Glomerular visceral epithelial cell (primary cell): Measurements from ENCODE around the gene PMFBP1.
"Not testable (repeated sequence)": the region's sequence is repeated elsewhere in the genome, so short reads cannot be mapped to it uniquely, and the experiment has no call there.

ENCODE experiments used
- DNase-seq: peaks from one replicate; pipeline ENCODE4 v3.0.0-alpha.2; 2016; ENCODE audit errors: extremely low spot score

Gene PMFBP1

DNA sequence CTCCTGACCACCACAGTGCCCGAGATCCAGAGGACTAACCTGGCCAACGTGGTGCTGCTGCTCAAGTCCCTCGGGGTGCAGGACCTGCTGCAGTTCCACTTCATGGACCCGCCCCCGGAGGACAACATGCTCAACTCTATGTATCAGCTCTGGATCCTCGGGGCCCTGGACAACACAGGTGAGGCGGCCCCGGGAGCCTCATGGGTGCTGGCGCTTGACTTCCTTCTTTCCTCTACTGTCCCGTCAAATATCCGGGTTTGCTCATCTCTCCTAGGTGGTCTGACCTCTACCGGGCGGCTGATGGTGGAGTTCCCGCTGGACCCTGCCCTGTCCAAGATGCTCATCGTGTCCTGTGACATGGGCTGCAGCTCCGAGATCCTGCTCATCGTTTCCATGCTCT is 64.6 kb downstream of the PMFBP1 start:
- DNase-seq = no peak

GRCh38 chr16:72105978-72106377 is 66.0 kb downstream of the PMFBP1 start:
- no peak for DNase-seq

- no peak for DNase-seq
Measured at GRCh38 chr16:72104905-72105304, 67.0 kb downstream of the PMFBP1 start.

- no peak for DNase-seq
Measured at GRCh38 chr16:72101195-72101594, 70.8 kb downstream of the PMFBP1 start.

DNA sequence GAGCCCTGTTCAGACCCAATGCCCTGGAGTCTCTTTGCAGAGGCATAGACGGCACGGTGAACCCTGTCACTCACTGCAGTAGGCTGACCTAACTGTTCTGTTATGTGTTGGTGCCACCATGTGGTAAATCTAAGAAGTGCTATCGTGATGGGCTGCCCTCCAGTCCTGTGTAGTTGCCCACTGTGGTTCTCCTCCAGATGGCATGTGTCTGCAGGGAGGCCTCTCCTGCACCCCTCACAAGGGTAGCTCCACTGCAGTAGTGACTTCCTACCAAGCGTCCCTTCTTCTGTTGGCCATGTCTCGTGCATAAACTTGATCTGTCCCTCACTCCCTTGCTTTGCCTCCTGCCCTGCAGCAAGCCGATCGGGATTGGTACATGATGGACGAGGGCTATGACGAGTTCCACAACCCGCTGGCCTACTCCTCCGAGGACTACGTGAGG is 72.6 kb downstream of the PMFBP1 start:
- DNase-seq = peak; percentile 59

DNA sequence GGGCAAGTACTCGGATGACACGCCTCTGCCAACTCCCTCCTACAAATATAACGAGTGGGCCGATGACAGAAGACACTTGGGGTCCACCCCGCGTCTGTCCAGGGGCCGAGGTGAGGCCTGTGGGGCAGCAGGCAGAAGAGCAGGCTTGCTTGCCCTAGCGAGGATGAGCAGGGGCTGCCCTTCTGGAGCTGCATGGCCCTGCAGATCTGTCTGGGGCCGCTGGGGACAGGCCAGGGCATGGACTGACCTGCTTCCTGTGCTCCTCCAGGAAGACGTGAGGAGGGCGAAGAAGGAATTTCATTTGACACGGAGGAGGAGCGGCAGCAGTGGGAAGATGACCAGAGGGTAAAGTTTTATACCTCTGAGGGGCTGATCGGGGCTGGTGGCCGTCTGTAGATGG is 73.0 kb downstream of the PMFBP1 start:
- no peak for DNase-seq

DNA sequence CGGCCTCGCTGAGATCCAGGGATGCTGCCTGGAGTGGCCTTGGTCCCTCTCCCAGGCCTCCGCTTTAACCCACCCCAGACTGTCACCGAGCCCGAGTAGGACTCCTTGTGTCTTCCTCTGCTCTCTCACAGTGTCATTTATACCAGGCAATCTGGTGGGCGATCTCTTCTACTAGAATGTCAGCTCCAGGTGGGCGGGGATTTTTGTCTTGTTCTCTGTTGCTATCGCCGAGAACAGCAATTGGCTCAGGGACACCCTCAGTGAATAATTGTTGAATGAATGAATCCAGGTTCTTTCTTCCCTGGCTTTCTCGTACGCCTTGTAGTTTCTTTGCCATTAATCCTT is 77.7 kb downstream of the PMFBP1 start:
- no peak for DNase-seq

- peak; percentile 97 for DNase-seq
Measured at GRCh38 chr16:72093448-72094265, 78.3 kb downstream of the PMFBP1 start, which contains the start of the genes DHX38 and TXNL4B. DHX38 (plus strand) TSS chr16:72093847; CDS start chr16:72096158, 2,311 bp downstream. TXNL4B (minus strand) TSS chr16:72093620; CDS start chr16:72090749, 2,871 bp downstream.

GRCh38 chr16:72092832-72093447 is 79.0 kb downstream of the PMFBP1 start:
- DNase-seq = peak; percentile 60

- no peak for DNase-seq
Measured at GRCh38 chr16:72091217-72091616, 80.7 kb downstream of the PMFBP1 start.

DNA sequence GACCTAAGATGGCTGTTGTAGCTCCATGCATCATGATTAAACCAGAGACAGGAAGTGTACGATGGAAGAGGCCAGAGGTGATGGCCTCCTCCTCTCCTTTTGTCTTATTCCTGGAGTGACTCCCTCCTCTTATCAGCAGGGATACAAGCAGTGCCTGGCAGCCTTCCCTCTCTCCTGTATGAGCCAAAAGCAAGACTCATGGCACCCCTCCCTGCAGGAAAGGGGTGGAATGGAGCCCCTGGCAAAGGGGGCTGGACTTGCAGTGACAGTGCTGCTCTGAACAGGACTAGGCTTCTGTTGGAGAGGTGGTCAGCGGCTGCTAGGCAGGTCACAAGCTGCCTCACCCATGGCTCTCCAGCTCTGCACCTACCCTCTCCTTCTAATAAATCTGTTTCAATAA is 87.0 kb downstream of the PMFBP1 start:
- DNase-seq = no peak

- no peak for DNase-seq
Measured at GRCh38 chr16:72084445-72084844, 87.5 kb downstream of the PMFBP1 start.

GRCh38 chr16:72083778-72084404 is 88.1 kb downstream of the PMFBP1 start:
- no peak for DNase-seq

DNA sequence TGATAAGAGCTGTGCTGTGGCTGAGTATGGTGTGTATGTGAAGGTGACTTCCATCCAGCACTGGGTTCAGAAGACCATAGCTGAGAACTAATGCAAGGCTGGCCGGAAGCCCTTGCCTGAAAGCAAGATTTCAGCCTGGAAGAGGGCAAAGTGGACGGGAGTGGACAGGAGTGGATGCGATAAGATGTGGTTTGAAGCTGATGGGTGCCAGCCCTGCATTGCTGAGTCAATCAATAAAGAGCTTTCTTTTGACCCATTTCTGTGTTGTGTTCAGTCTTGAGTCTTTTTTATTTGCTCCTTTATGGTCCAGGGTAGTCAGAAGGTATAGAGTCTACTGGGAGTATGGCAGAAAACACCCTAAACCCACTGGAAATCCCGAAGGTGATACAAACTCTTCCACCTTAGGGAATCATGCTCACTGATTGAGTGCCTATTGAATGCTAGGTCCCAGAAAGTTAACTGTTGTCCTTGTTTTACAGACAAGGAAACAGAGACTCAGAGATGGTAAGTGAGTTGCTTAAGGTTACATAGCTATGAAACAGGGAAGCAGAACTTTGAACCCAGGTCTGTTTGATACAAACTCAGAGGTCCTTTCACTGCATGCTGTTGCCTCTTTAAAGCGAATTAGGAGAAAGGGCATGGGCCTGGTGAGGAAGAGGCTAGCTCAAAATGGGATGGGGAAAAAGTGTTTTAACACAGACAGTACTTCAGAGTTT is 94.8 kb downstream of the PMFBP1 start:
- DNase-seq = not testable (repeated sequence)

GRCh38 chr16:72075067-72075466 is 96.9 kb downstream of the PMFBP1 start:
- not testable (repeated sequence) for DNase-seq

DNA sequence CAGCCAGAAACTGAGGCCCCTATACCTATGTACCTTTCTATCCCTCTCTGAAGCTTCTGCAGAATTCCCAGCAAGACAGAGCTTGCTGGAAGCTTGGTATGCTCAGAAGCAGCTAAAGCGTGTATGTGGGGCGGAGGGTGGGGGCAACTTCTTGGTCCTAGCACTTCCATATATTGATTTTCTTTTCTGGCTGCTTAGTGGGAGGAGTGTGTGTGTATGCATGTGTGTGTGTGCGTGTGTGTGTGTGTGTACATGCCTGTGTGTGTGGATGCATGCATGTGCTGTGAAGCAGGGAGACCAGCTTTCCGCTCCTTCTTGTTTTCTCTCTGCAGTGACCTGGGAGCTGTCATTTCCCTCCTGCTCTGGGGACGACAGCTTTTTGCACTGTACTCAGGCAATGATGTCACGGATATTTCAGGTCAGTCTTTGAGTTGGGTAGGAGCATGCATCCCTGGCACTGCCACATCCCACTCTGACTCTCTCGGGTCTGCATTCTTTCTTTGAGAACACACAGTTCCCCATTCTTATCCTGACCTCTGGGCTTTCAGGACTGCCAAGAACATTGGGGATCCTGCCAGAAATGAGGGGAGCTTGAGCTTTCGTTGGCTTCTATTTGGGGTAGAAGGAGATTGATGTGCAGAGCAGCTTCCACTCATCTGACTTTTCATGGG is 98.3 kb downstream of the PMFBP1 start:
- no peak for DNase-seq

DNA sequence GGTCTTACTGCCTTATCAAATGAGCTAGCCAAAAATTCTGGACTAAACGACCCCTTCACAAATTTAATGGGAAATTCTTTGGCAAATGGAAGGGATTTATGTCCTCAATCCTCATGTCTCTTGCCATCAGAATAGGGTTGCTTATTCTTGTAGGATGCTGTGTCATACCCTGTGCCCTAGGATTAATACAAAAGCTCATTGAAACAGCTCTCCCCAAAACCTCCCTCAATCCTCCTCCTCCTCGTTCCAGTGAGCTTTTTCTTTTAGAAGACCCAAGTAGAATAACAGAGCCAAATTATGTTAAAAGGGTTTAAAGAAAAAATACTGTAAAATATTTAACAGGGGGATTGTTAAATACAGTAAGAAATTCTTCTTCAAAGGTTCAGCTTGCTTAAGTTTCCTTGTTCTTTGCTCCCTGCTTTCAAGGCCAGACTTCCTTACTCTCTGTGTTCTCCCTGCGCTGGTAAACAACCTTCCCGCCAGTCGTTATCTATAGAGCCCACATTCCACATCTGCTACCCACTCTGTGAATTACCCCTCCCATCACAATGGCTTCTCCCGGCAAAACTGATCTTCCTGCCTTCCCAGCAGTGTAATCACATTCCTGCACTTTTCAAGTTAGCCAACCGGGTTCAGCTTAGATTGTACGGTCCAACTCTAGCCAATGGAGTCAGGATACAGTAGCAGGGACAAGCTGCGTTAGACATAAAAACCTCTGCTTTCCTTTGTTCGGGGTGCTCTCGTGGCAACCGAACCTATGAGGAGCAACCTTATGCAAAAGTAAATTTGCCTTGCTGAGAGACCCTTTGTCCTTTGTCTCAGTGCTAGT is 99.2 kb downstream of the PMFBP1 start:
- DNase-seq = no peak
